ENCODE measurements around the gene LRRC3. TPM values are rescaled to one million over a fixed set of nuclear protein-coding genes. Genes with fewer than 3 reads are reported as not detected.

LRRC3 gene
- polyA plus RNA-seq, 1 donor (not counting 4 experiments of a cell fraction or from before 2014, with no cell fraction given) = 1.4 TPM

GRCh38 chr21:44499211-44499560, 43.9 kb downstream of the LRRC3 start:
- Histone ChIP-seq H3K27me3 (ENCODE audit: control insufficient read depth, extremely low read depth, insufficient read depth, low read length) (peaks cover 8% of the 10 kb centered on the region), H3K9ac (ENCODE audit: control insufficient read depth, extremely low read depth, insufficient read depth, low read length) (no peak overlapping the region), H3K4me3 (ENCODE audit: control insufficient read depth in 2 of 3, extremely low read depth in 1 of 3, insufficient read depth in 2 of 3, low read depth in 1 of 3, low read length in 3 of 3) (no peak overlapping the region), H3K36me3 (ENCODE audit: control insufficient read depth in 2 of 2, extremely low read depth in 1 of 2, insufficient read depth in 2 of 2, low read length in 2 of 2) (no peaks in the 10 kb centered on the region), H3K4me2 (ENCODE audit: control insufficient read depth, extremely low read depth, insufficient read depth, low read depth, low read length) (no peak overlapping the region), H4K20me1 (ENCODE audit: control insufficient read depth, extremely low read depth, insufficient read depth, low read length) (no peaks in the 10 kb centered on the region), H3K79me2 (ENCODE audit: control insufficient read depth, insufficient read depth, low read length) (no peaks in the 10 kb centered on the region), H3K4me1 (ENCODE audit: control insufficient read depth, extremely low read depth, insufficient read depth, low read length) (no peaks in the 10 kb centered on the region), H3K9me1 (ENCODE audit: control insufficient read depth, extremely low read depth, insufficient read depth, low read length) (no peaks in the 10 kb centered on the region), H3K9me3 (ENCODE audit: control insufficient read depth, low read depth, low read length) (peaks cover 2% of the 10 kb centered on the region), H3K27ac (ENCODE audit: control insufficient read depth, insufficient read depth, low read length) (no peak overlapping the region), H2AFZ (ENCODE audit: control insufficient read depth, low read length) (no peak overlapping the region)
- FAIRE-seq (no peak), DNase-seq (ENCODE audit: low read depth, low spot score) (no peak)
- dilution Hi-C loops (cut with MboI; ENCODE audit: extremely low pct_ligation_motif_present, low sequenced_read_pairs) = loop anchor here (25.0 kb wide), 1 partner anchor 238 kb away; no protein-coding TSS in a partner anchor
- no peak for TF ChIP-seq CTCF (optimal IDR thresholded peaks at IDR 0.05 in 1 of 3, IDR thresholded peaks at IDR 0.05 in 1 of 3, conservative IDR thresholded peaks at IDR 0.05 in 1 of 3; ENCODE audit: extremely low read depth in 1 of 3, insufficient read depth in 2 of 3, low read length in 3 of 3)
- TF ChIP-seq EZH2 (IDR thresholded peaks at IDR 0.05; ENCODE audit: low read length) = no peak

- dilution Hi-C loops (cut with MboI; ENCODE audit: extremely low pct_ligation_motif_present, low sequenced_read_pairs) = loop anchor here (25.0 kb wide), 1 partner anchor 238 kb away; no protein-coding TSS in a partner anchor
- TF ChIP-seq CTCF (optimal IDR thresholded peaks at IDR 0.05 in 1 of 3, IDR thresholded peaks at IDR 0.05 in 1 of 3, conservative IDR thresholded peaks at IDR 0.05 in 1 of 3; ENCODE audit: extremely low read depth in 1 of 3, insufficient read depth in 2 of 3, low read length in 3 of 3) = no peak
- no peak for TF ChIP-seq EZH2 (IDR thresholded peaks at IDR 0.05; ENCODE audit: low read length)
- Histone ChIP-seq H3K4me2 (ENCODE audit: control insufficient read depth, extremely low read depth, insufficient read depth, low read depth, low read length) (no peak overlapping the region), H3K4me3 (ENCODE audit: control insufficient read depth in 2 of 3, extremely low read depth in 1 of 3, insufficient read depth in 2 of 3, low read depth in 1 of 3, low read length in 3 of 3) (no peak overlapping the region), H3K9me3 (ENCODE audit: control insufficient read depth, low read depth, low read length) (peaks cover 2% of the 10 kb centered on the region), H2AFZ (ENCODE audit: control insufficient read depth, low read length) (no peak overlapping the region), H3K4me1 (ENCODE audit: control insufficient read depth, extremely low read depth, insufficient read depth, low read length) (no peaks in the 10 kb centered on the region), H3K9me1 (ENCODE audit: control insufficient read depth, extremely low read depth, insufficient read depth, low read length) (no peaks in the 10 kb centered on the region), H4K20me1 (ENCODE audit: control insufficient read depth, extremely low read depth, insufficient read depth, low read length) (no peaks in the 10 kb centered on the region), H3K9ac (ENCODE audit: control insufficient read depth, extremely low read depth, insufficient read depth, low read length) (no peak overlapping the region), H3K27ac (ENCODE audit: control insufficient read depth, insufficient read depth, low read length) (no peak overlapping the region), H3K79me2 (ENCODE audit: control insufficient read depth, insufficient read depth, low read length) (no peaks in the 10 kb centered on the region), H3K36me3 (ENCODE audit: control insufficient read depth in 2 of 2, extremely low read depth in 1 of 2, insufficient read depth in 2 of 2, low read length in 2 of 2) (no peaks in the 10 kb centered on the region), H3K27me3 (ENCODE audit: control insufficient read depth, extremely low read depth, insufficient read depth, low read length) (peaks cover 8% of the 10 kb centered on the region)
- no peak for FAIRE-seq
- no peak for DNase-seq (ENCODE audit: low read depth, low spot score)
These were observed 44.3 kb downstream of the LRRC3 start for GRCh38 chr21:44499631-44500030.
